Smooth muscle cell (in vitro differentiated cells): ENCODE measurements around the gene PLCL1. TPM values are rescaled to one million over a fixed set of nuclear protein-coding genes. Genes with fewer than 3 reads are reported as not detected.

ENCODE experiments used
- DNase-seq: peaks from one replicate; lab custom pipeline; 2025; ENCODE audit not compliant: unreplicated experiment; lab: John Stamatoyannopoulos, UW
- H2AFZ ChIP-seq: fragments of 200-600 bp; sonication (generic); 2 replicates; pipeline ENCODE4 v1.6.0; 2016; ENCODE audit warnings: antibody characterized with exemption, low read depth, mild to moderate bottlenecking
- H3F3A ChIP-seq: fragments of 200-600 bp; sonication (generic); 2 replicates; pipeline ENCODE4 v1.6.0; 2017; ENCODE audit warnings: antibody characterized with exemption, low read depth
- H3K27ac ChIP-seq: fragments of 200-600 bp; sonication (generic); 2 replicates; pipeline ENCODE4 v1.5.1; 2016; ENCODE audit warnings: low read depth, mild to moderate bottlenecking
- H3K27me3 ChIP-seq: fragments of 200-600 bp; sonication (generic); 2 replicates; pipeline ENCODE4 v1.6.1; 2016; ENCODE audit warnings: low read depth, mild to moderate bottlenecking
- H3K36me3 ChIP-seq: fragments of 200-600 bp; sonication (generic); 2 replicates; pipeline ENCODE4 v1.5.1; 2016; ENCODE audit warnings: low read depth
- H3K4me1 ChIP-seq: fragments of 200-600 bp; sonication (generic); 2 replicates; pipeline ENCODE4 v1.5.1; 2016; ENCODE audit warnings: low read depth
- H3K4me2 ChIP-seq: fragments of 200-600 bp; sonication (generic); 2 replicates; pipeline ENCODE4 v1.6.0; 2016; ENCODE audit warnings: mild to moderate bottlenecking
- H3K4me3 ChIP-seq: fragments of 200-600 bp; sonication (generic); 2 replicates; pipeline ENCODE4 v1.5.1; 2016; ENCODE audit warnings: mild to moderate bottlenecking
- H3K79me2 ChIP-seq: fragments of 200-600 bp; sonication (generic); 2 replicates; pipeline ENCODE4 v1.6.0; 2016; ENCODE audit warnings: low read depth, mild to moderate bottlenecking
- H3K9ac ChIP-seq: fragments of 200-600 bp; sonication (generic); 2 replicates; pipeline ENCODE4 v1.6.0; 2016; ENCODE audit warnings: low read depth
- H3K9me3 ChIP-seq: fragments of 200-600 bp; sonication (generic); replicated peaks from 2 replicates; pipeline ENCODE4 v1.5.1; 2016; ENCODE audit warnings: low read depth
- H4K20me1 ChIP-seq: fragments of 200-600 bp; sonication (generic); 2 replicates; pipeline ENCODE4 v1.6.0; 2016; ENCODE audit warnings: low read depth
- CTCF ChIP-seq: fragments of 200-600 bp; sonication (generic); IDR thresholded peaks from 2 replicates; pipeline ENCODE4 v1.5.1; 2017; ENCODE audit warnings: borderline replicate concordance, mild to moderate bottlenecking, antibody characterized with exemption; ENCODE audit not compliant: insufficient read depth, poor library complexity, severe bottlenecking
- WGBS: methylation state at CpG from one replicate; pipeline ENCODE4 v1.1.7; 2016; ENCODE audit warnings: low lambda C conversion rate; 5-methylcytosine and 5-hydroxymethylcytosine counted together
- polyA plus RNA-seq: library from polyadenylated mRNA; unstranded; fragments of >200 nt; fragmentation: Nextera tagmentation; extraction: Ambion mirVana; gene quantifications from 2 replicates; pipeline ENCODE4 v1.2.1, GENCODE V29; 2016
- total RNA-seq: library from RNA; depleted of rRNA; stranded (reverse); fragments of >200 nt; gene quantifications from 2 replicates; pipeline ENCODE4 v1.2.3, GENCODE V29; 2014

PLCL1 gene
- total and polyA plus RNA-seq, 2 experiments from 2014 or later: 0.87 to 1.3 TPM

- Histone ChIP-seq H3K4me1 (peaks cover 13% of the 10 kb centered on the region), H3K4me2 (no peak overlapping the region), H3K9ac (no peak overlapping the region), H3K4me3 (no peak overlapping the region), H2AFZ (no peak overlapping the region), H3K9me3 (no peaks in the 10 kb centered on the region), H4K20me1 (no peaks in the 10 kb centered on the region), H3K27ac (no peak overlapping the region), H3F3A (no peaks in the 10 kb centered on the region), H3K27me3 (peaks cover 13% of the 10 kb centered on the region), H3K36me3 (no peaks in the 10 kb centered on the region), H3K79me2 (no peaks in the 10 kb centered on the region)
- no peak for DNase-seq
- no peak for TF ChIP-seq CTCF
These were observed 3.4 kb upstream of the PLCL1 start for GRCh38 chr2:197801033-197801432.

- Histone ChIP-seq H3K4me3 (no peak overlapping the region), H3K9ac (no peak overlapping the region), H3F3A (no peaks in the 10 kb centered on the region), H3K36me3 (no peaks in the 10 kb centered on the region), H2AFZ (no peak overlapping the region), H3K4me2 (no peak overlapping the region), H3K79me2 (no peaks in the 10 kb centered on the region), H4K20me1 (no peaks in the 10 kb centered on the region), H3K9me3 (no peaks in the 10 kb centered on the region), H3K27me3 (peaks cover 20% of the 10 kb centered on the region), H3K4me1 (peaks cover 13% of the 10 kb centered on the region), H3K27ac (no peak overlapping the region)
- DNase-seq: no peak
- 20% methylated on average over 2 of the region's 2 CpGs for WGBS
- peak; percentile 79 for TF ChIP-seq CTCF
These were observed 1.4 kb upstream of the PLCL1 start for GRCh38 chr2:197803033-197803444.

GRCh38 chr2:197804758-197805714 lies 643 bp downstream of the PLCL1 start:
- H3K27ac ChIP-seq: no peak overlapping the region
- peak overlapping the region; percentile 100 for H3K4me2 ChIP-seq
- peaks cover 13% of the 10 kb centered on the region for H3K4me1 ChIP-seq
- no peak overlapping the region for H3K9ac ChIP-seq
- peak overlapping the region; percentile 85 for H3K4me3 ChIP-seq
- DNase-seq: no peak
- H2AFZ ChIP-seq: peak overlapping the region; percentile 83
- no peaks in the 10 kb centered on the region for H3K79me2 ChIP-seq
- 1% methylated on average over 77 of the region's 92 CpGs for WGBS
- H3K9me3 ChIP-seq: no peaks in the 10 kb centered on the region
- H4K20me1 ChIP-seq: no peaks in the 10 kb centered on the region
- H3K27me3 ChIP-seq: peaks cover 20% of the 10 kb centered on the region
- no peaks in the 10 kb centered on the region for H3F3A ChIP-seq
- TF ChIP-seq CTCF: no peak
- H3K36me3 ChIP-seq: no peaks in the 10 kb centered on the region
